Measurements from ENCODE around the gene MARCO.

DNA sequence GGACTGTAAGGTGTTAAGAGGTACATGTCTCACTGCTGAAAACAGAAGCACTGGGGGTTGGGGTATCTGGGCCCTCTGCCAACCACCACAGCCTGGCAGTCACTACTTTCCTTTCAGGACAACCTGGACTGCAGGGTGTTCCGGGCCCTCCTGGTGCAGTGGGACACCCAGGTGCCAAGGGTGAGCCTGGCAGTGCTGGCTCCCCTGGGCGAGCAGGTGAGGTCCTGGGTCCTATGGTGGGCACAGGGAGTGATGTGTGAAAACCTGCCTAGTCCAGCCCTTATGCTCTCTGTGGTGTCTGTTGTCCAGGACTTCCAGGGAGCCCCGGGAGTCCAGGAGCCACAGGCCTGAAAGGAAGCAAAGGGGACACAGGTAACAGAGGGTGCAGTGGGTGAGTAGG lies 40.0 kb downstream of the MARCO start:
- TF ChIP-seq HDAC2 (IDR thresholded peaks at IDR 0.05) (no peak), DPF2 (IDR thresholded peaks at IDR 0.05) (no peak), POLR2A (IDR thresholded peaks at IDR 0.05; ENCODE audit: low read depth, low read length) (no peak), EZH2 (IDR thresholded peaks at IDR 0.05; ENCODE audit: borderline replicate concordance, control insufficient read depth, low read depth, low read length) (no peak), ZNF274 (IDR thresholded peaks at IDR 0.05; ENCODE audit: insufficient read depth, insufficient read length) (no peak), EP300 (IDR thresholded peaks at IDR 0.05; ENCODE audit: borderline replicate concordance in 1 of 2, control insufficient read depth in 1 of 2, low read depth in 2 of 2, low read length in 2 of 2) (no peak), BHLHE40 (IDR thresholded peaks at IDR 0.05; ENCODE audit: borderline replicate concordance in 1 of 2, low read depth in 2 of 2, low read length in 1 of 2) (no peak), ETV6 (conservative IDR thresholded peaks at IDR 0.05 in 1 of 2, IDR thresholded peaks at IDR 0.05 in 1 of 2; ENCODE audit: borderline replicate concordance in 1 of 2, low read depth in 1 of 2) (no peak), ZNF24 (IDR thresholded peaks at IDR 0.05) (no peak), SMC3 (IDR thresholded peaks at IDR 0.05; ENCODE audit: borderline replicate concordance, low read length) (no peak)
- TF ChIP-seq, protein P1, sequence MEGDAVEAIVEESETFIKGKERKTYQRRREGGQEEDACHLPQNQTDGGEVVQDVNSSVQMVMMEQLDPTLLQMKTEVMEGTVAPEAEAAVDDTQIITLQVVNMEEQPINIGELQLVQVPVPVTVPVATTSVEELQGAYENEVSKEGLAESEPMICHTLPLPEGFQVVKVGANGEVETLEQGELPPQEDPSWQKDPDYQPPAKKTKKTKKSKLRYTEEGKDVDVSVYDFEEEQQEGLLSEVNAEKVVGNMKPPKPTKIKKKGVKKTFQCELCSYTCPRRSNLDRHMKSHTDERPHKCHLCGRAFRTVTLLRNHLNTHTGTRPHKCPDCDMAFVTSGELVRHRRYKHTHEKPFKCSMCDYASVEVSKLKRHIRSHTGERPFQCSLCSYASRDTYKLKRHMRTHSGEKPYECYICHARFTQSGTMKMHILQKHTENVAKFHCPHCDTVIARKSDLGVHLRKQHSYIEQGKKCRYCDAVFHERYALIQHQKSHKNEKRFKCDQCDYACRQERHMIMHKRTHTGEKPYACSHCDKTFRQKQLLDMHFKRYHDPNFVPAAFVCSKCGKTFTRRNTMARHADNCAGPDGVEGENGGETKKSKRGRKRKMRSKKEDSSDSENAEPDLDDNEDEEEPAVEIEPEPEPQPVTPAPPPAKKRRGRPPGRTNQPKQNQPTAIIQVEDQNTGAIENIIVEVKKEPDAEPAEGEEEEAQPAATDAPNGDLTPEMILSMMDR (IDR thresholded peaks at IDR 0.05 in 2 of 3, conservative IDR thresholded peaks at IDR 0.05 in 1 of 3; ENCODE audit: control insufficient read depth in 2 of 3, extremely low read depth in 1 of 3, insufficient read depth in 1 of 3, low read depth in 3 of 3, low read length in 3 of 3): no peak
